ENCODE data around the gene SMC1A.

SMC1A gene

DNA sequence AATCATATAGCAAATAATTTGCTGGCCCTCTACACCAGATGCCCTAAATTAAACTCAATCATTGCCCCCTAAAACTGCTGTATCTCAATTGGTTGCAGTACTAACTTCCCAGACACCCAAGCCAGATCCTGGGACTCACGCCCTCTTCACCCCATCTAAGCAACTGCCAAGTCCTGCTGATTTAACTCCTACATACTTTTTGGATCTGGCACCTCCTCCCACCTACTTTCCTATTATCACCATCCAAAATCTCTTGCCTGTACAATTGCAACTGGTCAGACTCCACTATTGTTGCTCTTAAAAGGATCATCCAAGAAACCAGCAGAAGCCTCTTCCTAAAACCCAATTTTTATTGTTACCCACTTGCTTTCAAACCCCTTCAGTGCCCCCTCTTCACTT lies 16.4 kb upstream of the SMC1A start:
- DNase-seq (ENCODE audit: low read depth), result no peak
- no peak overlapping the region for H3K4me3 ChIP-seq (ENCODE audit: control insufficient read depth, low read depth, low read length)
- TF ChIP-seq CTCF (conservative IDR thresholded peaks at IDR 0.05; ENCODE audit: control insufficient read depth, insufficient read depth, low read depth, low read length), result no peak

- H3K4me3 ChIP-seq (ENCODE audit: control insufficient read depth, low read depth, low read length), result no peak overlapping the region
- DNase-seq (ENCODE audit: low read depth), result no peak
- TF ChIP-seq CTCF (conservative IDR thresholded peaks at IDR 0.05; ENCODE audit: control insufficient read depth, insufficient read depth, low read depth, low read length), result no peak
These were observed 15.8 kb upstream of the SMC1A start for GRCh38 chrX:53438174-53438831.

DNA sequence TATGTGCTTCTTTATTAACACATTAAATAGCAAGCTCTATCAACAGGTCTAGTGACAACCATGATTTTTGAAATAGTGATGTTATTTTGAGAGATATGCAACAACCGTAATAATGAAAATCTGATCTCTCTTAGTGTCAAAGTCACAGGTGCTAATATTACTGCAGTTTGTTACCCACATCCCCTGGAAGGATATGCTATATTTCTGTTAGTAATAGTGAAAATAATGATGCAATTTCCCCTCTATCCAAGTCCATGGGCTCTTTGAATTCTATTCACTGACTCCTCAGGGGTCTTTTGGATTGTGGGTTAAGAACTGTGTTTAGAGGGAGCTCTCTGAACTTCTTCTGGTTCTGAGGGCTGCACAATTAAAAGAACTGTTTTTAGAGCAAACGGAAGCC lies 14.8 kb upstream of the SMC1A start:
- no peak for DNase-seq (ENCODE audit: low read depth)
- H3K4me3 ChIP-seq (ENCODE audit: control insufficient read depth, low read depth, low read length), result no peak overlapping the region
- TF ChIP-seq CTCF (conservative IDR thresholded peaks at IDR 0.05; ENCODE audit: control insufficient read depth, insufficient read depth, low read depth, low read length), result no peak

DNA sequence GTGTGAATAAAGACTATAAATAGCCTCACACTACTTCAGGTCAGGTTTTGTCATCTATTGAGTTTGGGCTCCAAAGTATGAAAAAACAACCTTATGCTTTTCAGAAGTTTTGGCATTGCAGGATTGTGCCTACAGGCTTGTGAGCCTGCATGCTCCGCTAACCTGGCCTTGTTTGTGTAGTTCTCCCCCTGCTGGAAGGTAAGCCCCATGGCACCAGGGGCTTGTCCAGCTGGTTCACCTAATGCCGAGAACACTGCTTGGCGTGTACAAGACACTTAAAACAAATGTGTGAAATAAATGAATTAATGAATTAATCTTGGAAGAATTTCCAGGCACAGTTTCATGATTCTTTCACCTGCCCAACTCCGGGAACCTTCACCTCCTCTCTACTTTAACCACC lies 13.5 kb upstream of the SMC1A start:
- H3K4me3 ChIP-seq (ENCODE audit: control insufficient read depth, low read depth, low read length), result no peak overlapping the region
- TF ChIP-seq CTCF (conservative IDR thresholded peaks at IDR 0.05; ENCODE audit: control insufficient read depth, insufficient read depth, low read depth, low read length), result peak; percentile 96
- peak; percentile 71 for DNase-seq (ENCODE audit: low read depth)

DNA sequence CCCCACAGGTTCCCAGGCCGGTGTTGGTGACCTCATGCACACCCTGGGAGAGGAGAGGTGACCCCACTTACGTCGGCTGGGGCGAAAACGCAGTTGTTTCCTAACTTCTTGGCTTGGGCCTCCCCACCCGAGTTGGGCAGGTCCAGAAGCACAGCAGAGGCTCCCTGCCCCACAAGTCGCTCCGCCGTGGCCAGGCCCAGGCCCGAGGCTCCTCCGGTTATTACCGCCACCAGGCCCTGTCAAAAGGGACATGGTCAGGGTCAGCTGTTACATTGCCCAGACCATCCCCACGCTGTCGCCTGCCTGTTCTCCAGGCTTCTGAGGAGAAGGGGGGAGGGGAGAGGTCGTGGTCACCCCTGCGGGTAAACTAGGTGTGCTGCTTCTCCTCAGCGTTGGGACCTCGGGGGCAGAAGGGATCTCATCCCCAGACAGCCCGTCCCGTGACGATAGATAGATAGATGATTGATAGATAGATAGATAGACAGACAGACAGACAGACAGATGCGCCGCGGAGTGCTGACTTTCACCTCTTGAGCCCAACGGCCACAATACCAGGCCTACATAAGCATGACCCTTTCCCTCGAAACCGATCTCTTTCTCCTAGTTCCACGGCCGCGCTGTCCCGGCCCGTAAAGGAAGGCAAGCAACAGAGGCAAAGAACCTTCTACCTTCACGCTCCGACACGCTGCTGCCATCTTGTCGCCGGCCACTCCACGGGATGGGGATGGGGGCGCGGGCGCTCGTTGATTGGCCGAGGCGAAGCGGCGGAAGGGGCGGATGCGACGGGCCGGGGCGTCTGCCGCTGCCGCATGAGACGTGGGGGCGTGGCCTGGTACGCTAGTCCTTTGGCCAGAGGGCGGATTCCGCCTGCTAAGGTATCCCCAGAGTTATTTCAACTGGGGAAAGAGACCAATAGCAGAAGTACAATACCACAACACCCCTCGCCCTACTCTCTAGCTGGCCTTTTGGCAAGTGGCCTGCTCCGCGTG lies 11.5 kb upstream of the SMC1A start, which contains the start of gene HSD17B10:
HSD17B10 (minus strand) TSS at position 720 of the 989 bp plus-strand sequence; CDS start at position 695, 25 bp downstream.
- DNase-seq (ENCODE audit: low read depth), result peak; percentile 64

GRCh38 chrX:53430231-53430630 lies 7.8 kb upstream of the SMC1A start:
- no peak overlapping the region for H3K4me3 ChIP-seq (ENCODE audit: control insufficient read depth, low read depth, low read length)
- no peak for TF ChIP-seq CTCF (conservative IDR thresholded peaks at IDR 0.05; ENCODE audit: control insufficient read depth, insufficient read depth, low read depth, low read length)

More for the DNA sequence above, 11.5 kb upstream of the SMC1A start, which contains the start of gene HSD17B10:
- peak within 1 kb of the TSS; percentile 84 for H3K4me3 ChIP-seq (ENCODE audit: control insufficient read depth, low read depth, low read length)
- no peak for TF ChIP-seq CTCF (conservative IDR thresholded peaks at IDR 0.05; ENCODE audit: control insufficient read depth, insufficient read depth, low read depth, low read length)

More at GRCh38 chrX:53430231-53430630, 7.8 kb upstream of the SMC1A start:
- no peak for DNase-seq (ENCODE audit: low read depth)

Measured in fibroblast of mammary gland (primary cell).